ENCODE results near the gene ATF7IP2.

The ATF7IP2 gene

DNA sequence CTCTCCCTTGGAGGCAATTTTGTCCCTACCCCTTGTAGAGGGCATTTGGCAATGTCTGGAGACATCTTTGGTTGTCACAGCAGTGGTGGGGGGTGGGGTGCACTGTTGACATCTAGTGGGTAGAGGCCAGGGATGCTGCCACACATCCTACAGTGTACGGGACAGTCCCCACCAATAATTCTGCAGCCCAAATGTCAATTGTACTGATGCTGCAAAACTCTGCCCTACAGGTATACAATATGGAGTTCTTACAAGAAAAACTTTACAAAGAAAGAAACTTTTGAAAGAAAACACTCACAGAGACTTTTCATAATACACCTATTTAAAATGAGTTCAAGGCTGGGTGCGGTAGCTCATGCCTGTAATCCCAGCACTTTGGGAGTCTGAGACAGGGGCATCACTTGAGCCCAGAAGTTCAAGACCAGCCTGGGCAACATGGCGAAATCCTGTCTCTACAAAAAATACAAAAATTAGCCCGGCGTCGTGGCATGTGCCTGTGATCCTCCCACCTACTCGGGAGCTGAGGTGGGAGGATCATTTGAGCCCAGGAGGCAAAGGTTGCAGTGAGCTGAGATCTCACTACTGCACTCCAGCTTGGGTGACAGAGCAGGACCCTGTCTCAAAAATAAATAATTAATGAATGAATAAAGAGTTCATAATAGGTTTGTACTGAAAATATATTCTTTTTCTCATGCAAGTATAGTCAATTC is 135.2 kb downstream of the ATF7IP2 start:
- Histone ChIP-seq H3K9me3 (ENCODE audit: insufficient read depth, low read depth, low read length) (no peaks in the 10 kb centered on the region), H3K9me2 (replicated peaks; ENCODE audit: low read depth, low read length) (no peaks in the 10 kb centered on the region), H3F3A (ENCODE audit: low read depth) (no peaks in the 10 kb centered on the region), H3K4me2 (ENCODE audit: low read depth, low read length, poor library complexity, severe bottlenecking) (no peak overlapping the region), H3K4me1 (ENCODE audit: insufficient read depth, low read length, poor library complexity, severe bottlenecking) (no peaks in the 10 kb centered on the region), H3K36me3 (ENCODE audit: insufficient read depth, low read length) (no peaks in the 10 kb centered on the region), H4K20me1 (ENCODE audit: insufficient read depth, low read length, poor library complexity, severe bottlenecking) (no peaks in the 10 kb centered on the region), H3K9ac (ENCODE audit: low read depth, low read length, poor library complexity, severe bottlenecking) (no peak overlapping the region), H3K27me3 (ENCODE audit: insufficient read depth, low read length, poor library complexity, severe bottlenecking) (no peaks in the 10 kb centered on the region), H2AFZ (ENCODE audit: low read length) (no peak overlapping the region), H3K4me3 (ENCODE audit: low read length, poor library complexity, severe bottlenecking) (no peak overlapping the region), H3K79me2 (ENCODE audit: insufficient read depth, low read length) (no peaks in the 10 kb centered on the region)
- TF ChIP-seq EZH2phosphoT487 (IDR thresholded peaks at IDR 0.05; ENCODE audit: borderline replicate concordance), result no peak

DNA sequence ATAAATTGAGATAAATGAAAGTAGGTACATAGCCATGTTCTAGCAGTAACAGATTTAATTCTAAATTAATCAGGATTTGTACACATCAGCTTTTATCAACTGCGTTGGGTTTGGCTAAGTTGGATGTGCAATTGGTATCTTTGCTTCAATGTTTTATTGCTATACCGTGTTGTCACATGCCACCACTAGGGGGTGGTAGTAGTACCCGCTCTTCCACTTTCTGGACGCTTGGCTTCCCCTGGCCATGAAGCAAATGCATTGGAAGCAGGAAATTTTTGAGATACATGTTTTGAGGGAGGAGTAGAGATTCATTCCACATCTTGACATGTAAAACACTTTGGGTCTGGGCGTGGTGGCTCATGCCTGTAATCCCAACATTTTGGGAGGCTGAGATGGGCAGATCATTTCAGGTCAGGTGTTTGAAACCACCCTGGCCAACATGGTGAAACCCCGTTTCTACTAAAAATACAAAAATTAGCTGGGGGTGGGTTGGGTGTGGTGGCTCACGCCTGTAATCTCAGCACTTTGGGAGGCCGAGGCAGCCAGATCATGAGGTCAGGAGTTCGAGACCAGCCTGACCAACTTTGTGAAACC is 135.9 kb downstream of the ATF7IP2 start:
- TF ChIP-seq EZH2phosphoT487 (IDR thresholded peaks at IDR 0.05; ENCODE audit: borderline replicate concordance), result no peak
- TF ChIP-seq, protein P1, sequence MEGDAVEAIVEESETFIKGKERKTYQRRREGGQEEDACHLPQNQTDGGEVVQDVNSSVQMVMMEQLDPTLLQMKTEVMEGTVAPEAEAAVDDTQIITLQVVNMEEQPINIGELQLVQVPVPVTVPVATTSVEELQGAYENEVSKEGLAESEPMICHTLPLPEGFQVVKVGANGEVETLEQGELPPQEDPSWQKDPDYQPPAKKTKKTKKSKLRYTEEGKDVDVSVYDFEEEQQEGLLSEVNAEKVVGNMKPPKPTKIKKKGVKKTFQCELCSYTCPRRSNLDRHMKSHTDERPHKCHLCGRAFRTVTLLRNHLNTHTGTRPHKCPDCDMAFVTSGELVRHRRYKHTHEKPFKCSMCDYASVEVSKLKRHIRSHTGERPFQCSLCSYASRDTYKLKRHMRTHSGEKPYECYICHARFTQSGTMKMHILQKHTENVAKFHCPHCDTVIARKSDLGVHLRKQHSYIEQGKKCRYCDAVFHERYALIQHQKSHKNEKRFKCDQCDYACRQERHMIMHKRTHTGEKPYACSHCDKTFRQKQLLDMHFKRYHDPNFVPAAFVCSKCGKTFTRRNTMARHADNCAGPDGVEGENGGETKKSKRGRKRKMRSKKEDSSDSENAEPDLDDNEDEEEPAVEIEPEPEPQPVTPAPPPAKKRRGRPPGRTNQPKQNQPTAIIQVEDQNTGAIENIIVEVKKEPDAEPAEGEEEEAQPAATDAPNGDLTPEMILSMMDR (conservative IDR thresholded peaks at IDR 0.05; ENCODE audit: low read length), result peak; percentile 66
- H3K4me3 ChIP-seq (ENCODE audit: low read length, poor library complexity, severe bottlenecking), result no peak overlapping the region

GRCh38 chr16:10522966-10523365 is 137.1 kb downstream of the ATF7IP2 start:
- TF ChIP-seq, protein P1 (conservative IDR thresholded peaks at IDR 0.05; ENCODE audit: low read length), result no peak
- TF ChIP-seq EZH2phosphoT487 (IDR thresholded peaks at IDR 0.05; ENCODE audit: borderline replicate concordance), result no peak
- H3K4me3 ChIP-seq (ENCODE audit: low read length, poor library complexity, severe bottlenecking), result no peak overlapping the region
- no peak overlapping the region for H2AFZ ChIP-seq (ENCODE audit: low read length)
- H3K4me2 ChIP-seq (ENCODE audit: low read depth, low read length, poor library complexity, severe bottlenecking), result no peak overlapping the region
- H3K79me2 ChIP-seq (ENCODE audit: insufficient read depth, low read length), result no peaks in the 10 kb centered on the region
- H3K4me1 ChIP-seq (ENCODE audit: insufficient read depth, low read length, poor library complexity, severe bottlenecking), result no peaks in the 10 kb centered on the region
- no peaks in the 10 kb centered on the region for H3K27me3 ChIP-seq (ENCODE audit: insufficient read depth, low read length, poor library complexity, severe bottlenecking)
- H3K9me3 ChIP-seq (ENCODE audit: insufficient read depth, low read depth, low read length), result no peaks in the 10 kb centered on the region
- no peaks in the 10 kb centered on the region for H3K9me2 ChIP-seq (replicated peaks; ENCODE audit: low read depth, low read length)
- no peaks in the 10 kb centered on the region for H4K20me1 ChIP-seq (ENCODE audit: insufficient read depth, low read length, poor library complexity, severe bottlenecking)
- no peaks in the 10 kb centered on the region for H3K36me3 ChIP-seq (ENCODE audit: insufficient read depth, low read length)
- no peak overlapping the region for H3K9ac ChIP-seq (ENCODE audit: low read depth, low read length, poor library complexity, severe bottlenecking)
- H3F3A ChIP-seq (ENCODE audit: low read depth), result no peaks in the 10 kb centered on the region

More for the DNA sequence above, 135.9 kb downstream of the ATF7IP2 start:
- no peaks in the 10 kb centered on the region for H3K27me3 ChIP-seq (ENCODE audit: insufficient read depth, low read length, poor library complexity, severe bottlenecking)
- H3K36me3 ChIP-seq (ENCODE audit: insufficient read depth, low read length), result no peaks in the 10 kb centered on the region
- H2AFZ ChIP-seq (ENCODE audit: low read length), result no peak overlapping the region
- H3K4me2 ChIP-seq (ENCODE audit: low read depth, low read length, poor library complexity, severe bottlenecking), result no peak overlapping the region
- no peaks in the 10 kb centered on the region for H3K9me3 ChIP-seq (ENCODE audit: insufficient read depth, low read depth, low read length)
- H3K4me1 ChIP-seq (ENCODE audit: insufficient read depth, low read length, poor library complexity, severe bottlenecking), result no peaks in the 10 kb centered on the region
- no peaks in the 10 kb centered on the region for H3F3A ChIP-seq (ENCODE audit: low read depth)
- no peaks in the 10 kb centered on the region for H4K20me1 ChIP-seq (ENCODE audit: insufficient read depth, low read length, poor library complexity, severe bottlenecking)
- H3K9me2 ChIP-seq (replicated peaks; ENCODE audit: low read depth, low read length), result no peaks in the 10 kb centered on the region
- H3K9ac ChIP-seq (ENCODE audit: low read depth, low read length, poor library complexity, severe bottlenecking), result no peak overlapping the region
- H3K79me2 ChIP-seq (ENCODE audit: insufficient read depth, low read length), result no peaks in the 10 kb centered on the region

All from Loucy (cell line).